KOPT-K1 (cell line): ENCODE results near the gene PLA2G7.

ENCODE experiments used
- H3K27ac ChIP-seq: fragments of 200-600 bp; sonication (generic); 2 replicates; pipeline ENCODE4 v1.5.1; 2016; ENCODE audit warnings: antibody characterized with exemption, mild to moderate bottlenecking, low read depth, low read length; ENCODE audit not compliant: poor library complexity, severe bottlenecking
- H3K36me3 ChIP-seq: fragments of 200-600 bp; sonication (generic); 2 replicates; pipeline ENCODE4 v1.5.1; 2017; ENCODE audit warnings: antibody characterized with exemption, mild to moderate bottlenecking, low read length, moderate library complexity; ENCODE audit not compliant: insufficient read depth
- H3K9me3 ChIP-seq: fragments of 200-600 bp; sonication (generic); 2 replicates; pipeline ENCODE4 v1.5.1; 2017; ENCODE audit warnings: antibody characterized with exemption, low read length, mild to moderate bottlenecking; ENCODE audit not compliant: insufficient read depth, poor library complexity, severe bottlenecking

The PLA2G7 gene

DNA sequence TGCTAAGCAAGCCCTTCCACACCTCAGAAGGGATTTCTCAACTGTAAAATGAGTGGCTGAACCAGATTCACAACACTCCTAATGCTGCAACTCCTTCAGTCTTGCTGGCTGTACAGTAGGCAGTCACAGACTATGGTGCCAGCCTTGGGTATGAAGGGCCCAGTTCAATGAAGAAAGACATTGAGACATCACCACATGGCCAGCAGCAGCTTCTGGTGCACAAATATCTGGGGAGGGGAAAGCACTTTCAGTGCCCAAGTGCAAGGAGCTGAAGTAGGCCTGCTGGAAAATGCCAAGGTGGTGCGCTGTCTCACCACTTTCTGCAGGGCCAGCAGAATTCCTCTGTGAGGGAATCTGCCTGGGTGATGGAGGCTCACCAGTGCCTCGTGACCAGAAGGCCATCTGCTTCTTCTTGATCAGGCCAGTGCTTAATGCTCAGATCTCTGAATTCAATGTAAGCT lies 1.8 kb downstream of the PLA2G7 start:
- H3K9me3 ChIP-seq = no peaks in the 10 kb centered on the region

DNA sequence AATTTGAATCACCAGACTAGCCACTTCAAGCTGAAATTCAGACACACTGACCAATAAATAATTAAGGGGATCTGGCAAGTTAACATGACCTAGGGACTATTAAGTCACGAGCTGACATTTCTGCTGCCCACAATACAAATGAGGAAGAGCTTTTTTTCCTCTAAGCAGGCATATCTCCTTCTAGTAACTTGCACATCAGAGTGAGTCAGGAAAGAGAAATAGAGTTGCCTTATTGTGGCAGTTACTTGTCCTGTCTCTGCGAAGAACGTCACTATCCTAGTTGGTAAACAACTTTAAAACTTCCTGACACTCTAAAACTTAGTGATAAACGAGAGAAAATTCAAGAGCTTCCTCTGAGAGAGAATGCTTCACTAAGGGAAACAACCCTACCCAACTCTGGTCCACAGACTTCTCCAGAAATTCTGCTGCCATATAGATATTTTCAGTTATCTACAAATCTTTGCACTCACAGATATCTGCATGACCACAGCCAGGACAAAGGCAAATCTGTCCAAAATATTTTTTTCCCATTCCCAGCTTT lies 4.2 kb downstream of the PLA2G7 start:
- H3K9me3 ChIP-seq = no peaks in the 10 kb centered on the region
- no peaks in the 10 kb centered on the region for H3K36me3 ChIP-seq
- no peak overlapping the region for H3K27ac ChIP-seq

More for the DNA sequence above, 1.8 kb downstream of the PLA2G7 start:
- Histone ChIP-seq H3K36me3 (no peaks in the 10 kb centered on the region), H3K27ac (no peak overlapping the region)

DNA sequence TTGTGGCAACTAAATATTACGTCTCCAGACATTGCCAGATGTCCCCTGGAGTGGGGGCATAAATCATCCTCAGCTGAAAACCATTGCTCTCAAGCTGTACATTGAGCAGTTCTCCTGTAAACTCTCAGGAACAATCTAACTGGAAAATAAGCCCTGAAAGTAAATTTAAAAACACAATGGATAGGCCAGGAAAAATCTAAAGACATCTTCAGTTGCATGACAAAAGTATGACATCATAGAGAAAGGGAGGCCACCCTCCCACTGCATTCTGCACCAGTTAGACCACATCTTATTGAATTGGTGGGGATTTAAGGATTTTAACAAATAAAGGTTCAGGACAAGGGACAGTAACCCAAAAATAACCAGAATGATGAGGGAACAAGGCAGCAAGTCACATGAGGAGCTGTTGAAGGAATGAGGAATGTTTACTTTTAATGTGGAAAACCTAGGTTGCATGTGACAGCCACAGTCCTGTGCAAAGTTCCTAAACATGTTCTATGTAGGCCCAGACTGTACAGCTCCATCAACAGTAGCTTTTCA lies 5.3 kb downstream of the PLA2G7 start:
- Histone ChIP-seq H3K27ac (no peak overlapping the region), H3K36me3 (no peaks in the 10 kb centered on the region), H3K9me3 (no peaks in the 10 kb centered on the region)

DNA sequence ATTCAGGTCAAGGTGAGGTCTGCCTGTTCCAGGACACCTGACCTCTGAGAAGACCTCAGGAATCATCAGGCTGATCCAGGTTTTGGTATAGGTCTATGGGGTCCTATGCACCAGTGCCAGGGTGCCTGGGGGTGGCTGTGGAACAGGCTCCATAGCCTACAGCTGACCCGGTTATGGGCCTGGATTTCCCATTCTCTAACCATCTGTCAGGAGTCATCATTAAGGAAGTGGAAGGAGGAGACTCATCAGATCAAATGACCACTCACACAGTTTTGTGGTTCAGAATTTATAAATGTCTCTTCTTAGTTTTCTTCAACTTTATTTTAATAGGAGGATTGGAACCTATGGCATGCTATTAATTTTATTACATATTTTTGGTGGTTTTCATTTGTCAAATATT lies 14.8 kb downstream of the PLA2G7 start:
- no peak overlapping the region for H3K27ac ChIP-seq
- no peaks in the 10 kb centered on the region for H3K36me3 ChIP-seq
- no peaks in the 10 kb centered on the region for H3K9me3 ChIP-seq

DNA sequence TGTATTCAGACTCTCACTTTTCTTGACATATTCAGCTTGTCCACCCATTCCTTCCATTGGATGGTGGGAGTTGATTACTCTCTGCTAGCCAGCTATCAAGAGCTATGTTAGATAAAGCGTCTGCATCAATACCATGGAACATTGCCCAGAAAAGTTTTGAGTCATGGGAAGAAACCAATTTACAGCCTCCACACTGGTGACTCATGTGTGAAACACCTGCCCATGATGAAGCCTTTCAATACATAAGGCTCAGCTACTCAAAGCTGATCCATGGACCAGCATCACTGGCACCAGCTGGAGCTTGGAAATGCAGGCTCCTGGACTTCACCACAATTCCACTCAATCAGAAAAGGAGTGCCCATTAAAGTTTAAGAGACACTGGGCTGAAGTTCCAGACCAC lies 16.1 kb downstream of the PLA2G7 start:
- Histone ChIP-seq H3K9me3 (no peaks in the 10 kb centered on the region), H3K36me3 (no peaks in the 10 kb centered on the region), H3K27ac (no peak overlapping the region)

GRCh38 chr6:46715141-46715540 lies 20.0 kb downstream of the PLA2G7 start:
- Histone ChIP-seq H3K9me3 (no peaks in the 10 kb centered on the region), H3K27ac (no peak overlapping the region), H3K36me3 (no peaks in the 10 kb centered on the region)

DNA sequence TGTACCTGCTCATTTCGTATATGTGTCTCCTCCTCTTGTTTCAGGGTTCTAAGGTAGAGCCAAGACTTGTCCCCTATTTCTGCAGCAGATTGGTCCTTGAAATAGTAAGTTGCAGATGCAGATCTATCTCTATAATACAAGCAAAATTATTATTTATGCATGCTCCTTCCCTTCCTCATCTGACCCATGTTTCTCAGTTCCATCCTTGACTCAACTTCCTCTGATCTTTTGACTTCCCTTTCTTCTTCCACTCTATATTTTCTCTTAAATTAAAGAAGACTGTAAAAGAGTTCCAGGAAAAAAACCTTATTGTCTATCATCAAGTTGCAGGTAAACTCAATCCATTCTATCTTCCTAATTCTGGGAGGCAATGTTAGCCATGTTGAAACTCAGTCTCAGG lies 23.7 kb downstream of the PLA2G7 start:
- Histone ChIP-seq H3K27ac (no peak overlapping the region), H3K36me3 (no peaks in the 10 kb centered on the region), H3K9me3 (no peaks in the 10 kb centered on the region)

DNA sequence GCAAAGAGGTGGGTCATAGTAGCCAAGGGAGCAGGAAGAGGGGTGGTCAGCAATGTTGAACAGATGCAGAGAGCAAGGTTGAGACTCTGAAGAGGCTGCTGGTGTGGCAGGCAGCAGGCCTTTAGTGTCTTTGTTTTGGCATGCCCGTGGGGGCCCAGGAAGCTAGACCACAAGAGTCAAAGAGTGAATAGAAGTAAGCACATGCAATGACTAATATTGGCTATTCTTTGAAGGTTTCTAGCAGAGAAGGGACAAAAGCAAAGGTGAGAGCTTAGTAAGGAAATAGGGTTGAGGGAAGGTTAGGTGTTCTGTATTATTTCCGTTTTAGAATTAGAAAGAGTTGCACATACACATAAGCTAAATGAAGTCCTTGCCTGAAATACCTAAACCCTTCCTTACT lies 28.7 kb downstream of the PLA2G7 start:
- Histone ChIP-seq H3K36me3 (no peaks in the 10 kb centered on the region), H3K27ac (no peak overlapping the region), H3K9me3 (no peaks in the 10 kb centered on the region)

- Histone ChIP-seq H3K36me3 (no peaks in the 10 kb centered on the region), H3K27ac (no peak overlapping the region), H3K9me3 (no peaks in the 10 kb centered on the region)
Observed at GRCh38 chr6:46704562-46704961, 30.6 kb downstream of the PLA2G7 start.

DNA sequence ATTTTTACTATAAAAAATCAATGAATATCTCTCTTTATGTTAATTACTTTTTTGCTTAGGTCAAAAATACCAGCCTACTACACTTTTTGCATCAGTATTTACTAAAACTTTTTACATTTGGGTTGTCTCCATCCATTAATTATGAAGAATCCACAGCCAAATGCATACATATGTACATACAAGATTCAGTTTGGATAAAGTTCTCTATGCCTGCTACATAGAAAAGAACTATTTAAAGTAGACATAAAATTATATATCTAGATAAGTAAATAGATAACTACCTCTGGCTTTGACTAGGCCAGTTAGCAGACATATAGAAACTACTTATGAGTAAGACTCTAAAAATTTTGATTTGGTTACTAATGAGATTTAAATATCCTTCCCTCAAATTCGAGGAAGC lies 35.2 kb downstream of the PLA2G7 start:
- Histone ChIP-seq H3K9me3 (no peaks in the 10 kb centered on the region), H3K36me3 (no peaks in the 10 kb centered on the region), H3K27ac (no peak overlapping the region)

GRCh38 chr6:46690911-46691451 lies 44.2 kb downstream of the PLA2G7 start:
- no peaks in the 10 kb centered on the region for H3K36me3 ChIP-seq
- no peak overlapping the region for H3K27ac ChIP-seq
- no peaks in the 10 kb centered on the region for H3K9me3 ChIP-seq

GRCh38 chr6:46690141-46690755 lies 44.9 kb downstream of the PLA2G7 start:
- no peaks in the 10 kb centered on the region for H3K9me3 ChIP-seq
- no peaks in the 10 kb centered on the region for H3K36me3 ChIP-seq
- no peak overlapping the region for H3K27ac ChIP-seq

- Histone ChIP-seq H3K27ac (no peak overlapping the region), H3K9me3 (no peaks in the 10 kb centered on the region)
Observed at GRCh38 chr6:46689657-46690056, 45.5 kb downstream of the PLA2G7 start.

DNA sequence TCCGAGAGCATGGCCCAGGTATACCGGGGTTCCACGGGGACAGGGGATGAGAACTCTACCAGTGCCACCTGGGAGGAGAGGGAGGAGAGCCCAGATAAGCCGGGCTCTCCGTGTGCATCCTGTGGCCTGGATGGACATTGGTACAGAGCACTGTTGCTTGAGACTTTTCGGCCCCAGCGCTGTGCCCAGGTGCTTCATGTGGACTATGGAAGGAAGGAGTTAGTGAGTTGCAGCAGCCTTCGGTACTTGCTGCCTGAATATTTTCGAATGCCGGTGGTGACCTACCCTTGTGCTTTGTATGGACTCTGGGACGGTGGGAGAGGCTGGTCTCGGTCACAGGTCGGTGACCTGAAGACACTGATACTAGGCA lies 46.2 kb downstream of the PLA2G7 start:
- no peaks in the 10 kb centered on the region for H3K36me3 ChIP-seq
- H3K27ac ChIP-seq = no peak overlapping the region
- H3K9me3 ChIP-seq = no peaks in the 10 kb centered on the region

More at GRCh38 chr6:46689657-46690056, 45.5 kb downstream of the PLA2G7 start:
- H3K36me3 ChIP-seq = no peaks in the 10 kb centered on the region

DNA sequence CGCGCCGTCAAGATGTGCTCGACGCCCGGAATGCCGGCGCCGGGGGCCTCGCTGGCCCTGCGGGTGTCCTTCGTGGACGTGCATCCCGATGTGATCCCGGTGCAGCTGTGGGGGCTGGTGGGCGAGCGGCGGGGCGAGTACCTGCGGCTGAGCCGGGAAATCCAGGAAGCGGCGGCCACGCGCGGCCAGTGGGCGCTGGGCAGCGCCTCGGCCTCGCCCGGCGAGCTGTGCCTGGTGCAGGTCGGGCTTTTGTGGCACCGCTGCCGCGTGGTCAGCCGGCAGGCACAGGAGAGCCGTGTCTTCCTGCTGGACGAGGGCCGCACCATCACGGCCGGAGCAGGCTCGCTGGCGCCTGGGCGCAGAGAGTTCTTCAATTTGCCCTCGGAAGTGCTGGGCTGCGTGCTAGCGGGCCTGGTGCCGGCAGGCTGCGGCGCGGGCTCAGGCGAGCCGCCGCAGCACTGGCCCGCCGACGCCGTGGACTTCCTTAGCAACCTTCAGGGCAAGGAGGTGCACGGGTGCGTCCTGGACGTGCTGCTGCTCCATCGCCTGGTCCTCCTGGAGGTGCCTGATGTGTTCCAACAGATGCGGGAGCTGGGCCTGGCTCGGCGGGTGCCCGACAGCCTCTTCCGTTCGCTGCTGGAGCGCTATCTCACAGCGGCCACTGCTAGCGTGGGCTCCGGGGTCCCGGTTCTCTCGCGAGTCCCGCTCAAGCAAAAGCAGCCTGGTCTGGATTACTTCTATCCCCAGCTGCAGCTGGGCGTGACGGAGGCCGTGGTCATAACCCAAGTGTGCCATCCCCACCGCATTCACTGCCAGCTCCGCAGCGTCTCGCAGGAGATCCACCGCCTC lies 46.8 kb downstream of the PLA2G7 start:
- no peaks in the 10 kb centered on the region for H3K9me3 ChIP-seq
- no peak overlapping the region for H3K27ac ChIP-seq
- no peaks in the 10 kb centered on the region for H3K36me3 ChIP-seq
